GM19395 (cell line): ENCODE results near the gene PROM2.
"Not testable (repeated sequence)": the region's sequence is repeated elsewhere in the genome, so short reads cannot be mapped to it uniquely, and the experiment has no call there.

ENCODE experiments used
- ATAC-seq: cut with Tn5 transposase; IDR thresholded peaks from one replicate; pipeline ENCODE4 v1.9.1; 2021; ENCODE audit warnings: mild to moderate bottlenecking, moderate library complexity; ENCODE audit not compliant: unreplicated experiment

The PROM2 gene, protein sequence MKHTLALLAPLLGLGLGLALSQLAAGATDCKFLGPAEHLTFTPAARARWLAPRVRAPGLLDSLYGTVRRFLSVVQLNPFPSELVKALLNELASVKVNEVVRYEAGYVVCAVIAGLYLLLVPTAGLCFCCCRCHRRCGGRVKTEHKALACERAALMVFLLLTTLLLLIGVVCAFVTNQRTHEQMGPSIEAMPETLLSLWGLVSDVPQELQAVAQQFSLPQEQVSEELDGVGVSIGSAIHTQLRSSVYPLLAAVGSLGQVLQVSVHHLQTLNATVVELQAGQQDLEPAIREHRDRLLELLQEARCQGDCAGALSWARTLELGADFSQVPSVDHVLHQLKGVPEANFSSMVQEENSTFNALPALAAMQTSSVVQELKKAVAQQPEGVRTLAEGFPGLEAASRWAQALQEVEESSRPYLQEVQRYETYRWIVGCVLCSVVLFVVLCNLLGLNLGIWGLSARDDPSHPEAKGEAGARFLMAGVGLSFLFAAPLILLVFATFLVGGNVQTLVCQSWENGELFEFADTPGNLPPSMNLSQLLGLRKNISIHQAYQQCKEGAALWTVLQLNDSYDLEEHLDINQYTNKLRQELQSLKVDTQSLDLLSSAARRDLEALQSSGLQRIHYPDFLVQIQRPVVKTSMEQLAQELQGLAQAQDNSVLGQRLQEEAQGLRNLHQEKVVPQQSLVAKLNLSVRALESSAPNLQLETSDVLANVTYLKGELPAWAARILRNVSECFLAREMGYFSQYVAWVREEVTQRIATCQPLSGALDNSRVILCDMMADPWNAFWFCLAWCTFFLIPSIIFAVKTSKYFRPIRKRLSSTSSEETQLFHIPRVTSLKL

GRCh38 chr2:95274291-95275150 is at the start of gene PROM2:
Gene PROM2 (plus strand): TSS chr2:95274449. CDS start chr2:95274586, 137 bp downstream.
- no peak for ATAC-seq

DNA sequence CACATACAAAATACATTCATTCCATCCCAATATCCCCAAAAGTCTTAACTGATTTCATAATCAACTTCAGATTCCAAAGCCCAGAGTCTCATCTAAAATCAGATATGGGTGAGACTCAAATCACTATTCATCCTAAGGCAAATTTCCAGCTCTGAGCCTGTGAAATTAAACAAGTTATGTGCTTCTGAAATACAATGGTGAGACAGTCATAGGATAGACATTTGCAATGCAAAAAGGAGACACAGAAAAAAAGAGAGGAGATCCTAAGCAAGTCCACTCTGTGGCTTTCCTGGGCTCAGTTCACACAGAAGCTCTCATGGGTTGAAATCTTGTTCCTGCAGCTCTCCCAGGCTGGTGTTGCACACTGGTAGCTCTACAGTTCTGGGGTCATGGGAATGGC is 48.6 kb upstream of the PROM2 start:
- no peak for ATAC-seq

DNA sequence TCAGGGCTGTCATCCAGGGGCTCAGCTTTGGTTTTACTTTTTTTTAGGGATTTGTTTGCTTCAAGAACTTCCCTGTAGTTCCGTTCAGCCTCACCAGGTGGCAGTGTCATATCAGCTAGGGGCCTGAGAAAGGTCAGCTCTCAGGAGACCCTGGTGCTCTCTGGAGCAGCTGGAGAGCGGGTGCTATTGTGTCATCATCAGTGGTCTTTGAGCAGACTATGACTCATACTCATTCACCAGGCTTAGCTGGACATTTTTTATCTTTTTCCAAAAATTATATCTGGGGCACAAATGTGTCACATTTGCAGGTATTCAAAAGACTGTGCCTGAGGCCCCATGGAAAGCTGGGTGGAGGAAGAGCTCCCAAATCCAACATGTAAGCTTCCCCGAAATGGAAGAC is 42.5 kb upstream of the PROM2 start:
- no peak for ATAC-seq

DNA sequence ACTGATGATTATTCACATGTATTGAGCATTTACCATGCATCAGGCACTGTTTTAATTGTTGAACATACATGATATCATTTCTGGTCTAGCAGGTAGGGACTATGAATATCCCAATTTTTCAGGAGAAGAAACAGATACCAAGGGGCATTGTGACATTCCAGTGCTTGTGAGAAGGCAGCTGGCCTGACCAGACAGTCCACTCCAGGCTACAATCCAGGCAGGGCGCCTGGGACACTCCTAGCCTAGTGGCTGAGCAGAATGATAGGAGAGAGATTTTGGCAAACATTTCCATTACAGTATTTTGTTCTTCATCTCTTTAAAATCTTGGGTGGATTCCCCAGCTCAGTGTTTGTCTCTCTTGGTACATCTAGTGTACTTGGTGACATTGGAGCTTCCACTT is 42.0 kb upstream of the PROM2 start:
- no peak for ATAC-seq

GRCh38 chr2:95234286-95234785 is 39.9 kb upstream of the PROM2 start:
- no peak for ATAC-seq

GRCh38 chr2:95234816-95235215 is 39.4 kb upstream of the PROM2 start:
- no peak for ATAC-seq

DNA sequence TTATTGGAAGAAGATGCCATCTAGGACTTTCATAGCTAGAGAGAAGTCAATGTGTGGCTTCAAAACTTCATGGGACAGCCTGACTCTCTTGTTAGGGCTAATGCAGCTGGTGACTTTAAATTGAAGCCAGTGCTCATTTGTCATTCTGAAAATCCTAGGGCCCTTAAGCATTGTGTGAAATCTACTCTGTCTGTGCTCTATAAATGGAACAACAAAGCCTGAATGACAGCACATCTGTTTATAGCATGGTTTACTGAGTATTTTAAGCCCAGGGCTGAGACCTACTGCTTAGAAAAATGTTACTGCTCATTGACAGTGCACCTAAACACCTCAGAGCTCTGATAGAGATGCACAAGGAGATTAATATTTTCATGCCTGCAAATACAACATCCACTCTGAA is 36.1 kb upstream of the PROM2 start:
- ATAC-seq: no peak

GRCh38 chr2:95240091-95240490 is 34.2 kb upstream of the PROM2 start:
- ATAC-seq: no peak

DNA sequence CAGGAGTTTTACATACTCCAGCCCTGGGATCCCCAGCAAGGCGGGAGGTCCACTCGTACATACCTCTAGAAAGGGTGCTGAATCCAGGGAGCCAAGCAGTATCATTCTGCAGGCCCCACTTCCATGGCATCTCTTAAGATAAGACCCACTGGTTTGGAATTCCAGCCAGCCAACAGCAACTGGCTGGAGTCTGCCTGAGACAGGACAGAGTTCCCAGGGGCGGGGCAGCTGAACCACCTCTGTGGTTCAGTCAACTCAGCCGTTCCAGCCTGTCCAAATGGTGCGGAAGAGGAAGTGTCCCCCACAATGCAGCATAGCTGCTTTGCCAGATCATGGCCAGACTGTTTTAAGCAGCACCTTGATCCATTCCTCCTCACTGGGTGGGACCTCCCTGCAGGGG is 33.7 kb upstream of the PROM2 start:
- no peak for ATAC-seq

- not testable (repeated sequence) for ATAC-seq
Measured at GRCh38 chr2:95242084-95242483, 32.2 kb upstream of the PROM2 start.

GRCh38 chr2:95258271-95258670 is 16.0 kb upstream of the PROM2 start:
- no peak for ATAC-seq

- ATAC-seq: no peak
Measured at GRCh38 chr2:95260028-95261023, 13.9 kb upstream of the PROM2 start.

- no peak for ATAC-seq
Measured at GRCh38 chr2:95261602-95262001, 12.6 kb upstream of the PROM2 start.

DNA sequence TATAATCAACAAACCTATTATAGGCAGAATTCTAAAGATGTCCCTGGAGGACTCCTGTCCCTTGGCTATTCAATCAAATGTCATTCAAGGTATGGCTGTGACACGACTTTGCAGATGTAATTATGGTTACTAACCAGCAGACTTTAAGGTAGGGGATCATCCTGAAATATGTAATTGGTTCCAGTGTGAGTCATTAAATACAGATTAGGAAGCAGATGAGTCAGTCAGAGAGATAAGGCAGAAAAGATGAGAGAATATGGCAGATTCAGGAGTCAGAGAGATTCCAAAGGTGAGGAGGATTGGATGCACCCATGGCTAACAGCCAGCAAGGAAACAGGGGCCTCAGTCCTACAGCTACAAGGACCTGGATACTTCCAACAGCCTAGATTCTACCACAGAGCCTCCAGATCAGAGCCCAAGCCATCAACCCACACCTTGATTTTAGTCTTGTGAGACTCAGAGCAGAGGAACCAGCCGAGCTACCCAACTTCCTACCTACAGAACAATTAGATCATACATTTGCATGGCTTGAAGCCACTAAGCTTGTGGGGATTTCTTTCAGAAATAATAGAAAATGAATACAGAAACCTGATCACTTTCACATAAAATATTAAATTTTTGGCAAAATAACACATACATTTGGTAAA is 11.2 kb upstream of the PROM2 start:
- ATAC-seq: no peak

DNA sequence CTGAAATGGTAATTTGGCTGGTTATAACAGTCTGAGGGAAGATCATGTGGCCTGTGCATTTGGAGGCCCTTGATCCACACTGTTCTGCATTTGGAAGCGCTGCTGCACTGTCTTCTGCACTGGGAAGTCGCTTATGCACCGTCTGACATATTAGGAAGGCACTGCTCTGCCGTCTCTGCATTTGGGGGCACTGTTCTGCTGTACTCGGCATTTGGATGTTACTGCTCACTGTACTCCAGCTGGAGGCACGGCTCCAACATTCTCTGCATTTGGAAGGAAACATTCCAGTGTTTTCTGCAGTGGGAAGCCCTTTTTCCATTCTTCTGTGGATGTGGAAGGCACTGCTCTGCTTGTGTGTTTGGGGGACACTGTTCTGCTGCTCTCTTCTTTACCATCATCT is 9.6 kb upstream of the PROM2 start:
- no peak for ATAC-seq

DNA sequence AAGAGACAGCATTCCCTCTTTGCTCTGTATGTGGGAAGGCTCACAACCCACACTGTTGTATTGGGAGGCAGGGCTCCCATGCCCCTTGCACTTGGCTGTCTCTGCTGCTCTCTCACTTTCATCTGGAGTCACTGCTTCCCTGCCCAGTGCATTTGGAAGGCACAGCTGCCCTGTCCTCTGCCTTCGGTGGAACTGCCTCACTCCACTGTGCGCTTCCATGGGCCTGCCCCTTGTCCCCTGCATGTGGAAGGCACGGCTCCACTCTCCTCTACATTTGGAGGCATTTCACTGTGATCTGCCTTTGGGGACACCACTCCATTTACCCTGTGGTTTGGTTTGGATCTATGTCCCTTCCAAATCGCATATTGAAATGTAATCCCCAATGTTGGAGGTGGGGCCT is 9.1 kb upstream of the PROM2 start:
- ATAC-seq: no peak

- ATAC-seq: no peak
Measured at GRCh38 chr2:95266781-95267430, 7.3 kb upstream of the PROM2 start.

DNA sequence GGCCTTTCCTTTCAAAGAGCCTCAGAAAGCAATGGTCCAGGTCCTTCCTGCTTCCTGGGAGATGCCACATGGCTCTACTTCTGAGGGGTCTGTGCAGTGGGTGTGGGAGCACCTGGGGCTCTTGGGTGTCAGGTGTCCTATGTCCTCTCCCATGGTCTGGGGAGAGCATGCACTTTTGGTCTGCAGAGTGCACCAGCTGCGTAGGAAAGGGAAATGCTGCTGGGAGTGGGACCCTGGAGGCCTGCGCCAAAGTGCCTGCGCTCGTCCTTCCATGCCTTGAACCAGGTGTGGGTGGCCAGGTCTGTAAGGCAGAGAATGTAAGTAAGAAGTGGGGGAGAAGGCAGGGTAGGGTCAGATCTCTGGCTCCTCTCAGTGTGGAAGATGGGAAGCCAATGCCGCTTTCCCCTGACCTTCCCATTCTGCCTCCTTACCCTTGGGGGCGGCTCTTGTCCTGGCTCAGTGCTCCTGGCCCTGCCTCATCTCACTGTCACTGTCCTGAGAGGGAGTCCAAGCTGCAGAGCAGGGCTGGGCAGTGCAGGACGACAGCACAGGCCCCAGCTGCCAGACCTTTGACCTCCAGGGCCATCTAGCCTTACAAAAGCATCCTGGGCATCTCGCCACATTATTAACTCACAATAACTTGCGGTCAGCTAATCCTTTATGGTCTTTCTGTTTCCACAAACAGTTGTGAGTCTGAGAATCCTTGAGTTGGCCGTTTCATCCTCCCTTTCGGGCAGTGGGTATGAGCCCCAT is 6.6 kb upstream of the PROM2 start:
- ATAC-seq: no peak
